Right lobe of liver (tissue), 4 donors: ENCODE data around the gene PILRA.
"Not testable (repeated sequence)": the region's sequence is repeated elsewhere in the genome, so short reads cannot be mapped to it uniquely, and the experiment has no call there.

Experiments
- POLR2A ChIP-seq: fragments of 450-650 bp; IDR thresholded peaks from one replicate; pipeline ENCODE4 v1.6.1; 2017; ENCODE audit warnings: antibody characterized with exemption, mild to moderate bottlenecking
- TF ChIP-seq, protein P1 (sequence below), 4 donors: fragments of 200-600 bp in 3 of 4; fragments of 450-650 bp in 1 of 4; IDR thresholded peaks; one replicate each; pipeline versions ENCODE4 v1.5.1 to v1.8.0; 2016 to 2022; ENCODE audit warnings: antibody characterized with exemption in 4 of 4, mild to moderate bottlenecking in 2 of 4
- donor health status: DM: no; HTN: no; CAD: no.
- donor health status: DM: no; HTN: no; CAD: no.
- donor health status: DM: no; HTN: yes; CAD: no.

DNA sequence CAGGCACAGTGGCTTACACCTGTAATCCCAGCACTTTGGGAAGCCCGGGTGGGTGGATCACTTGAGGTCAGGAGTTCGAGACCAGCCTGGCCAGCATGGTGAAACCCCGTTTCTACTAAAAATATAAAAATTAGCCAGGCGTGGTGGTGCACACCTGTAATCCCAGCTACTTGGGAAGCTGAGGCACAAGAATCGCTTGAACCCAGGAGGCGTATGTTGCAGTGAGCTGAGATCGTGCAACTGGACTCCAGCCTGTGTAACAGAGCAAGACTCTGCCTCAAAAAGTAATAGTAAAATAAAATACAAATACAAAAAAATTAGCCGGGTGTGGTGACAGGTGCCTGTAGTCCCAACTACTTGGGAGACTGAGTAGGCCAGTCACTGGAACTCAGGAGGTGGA lies 65.4 kb downstream of the PILRA start:
- TF ChIP-seq, protein P1, sequence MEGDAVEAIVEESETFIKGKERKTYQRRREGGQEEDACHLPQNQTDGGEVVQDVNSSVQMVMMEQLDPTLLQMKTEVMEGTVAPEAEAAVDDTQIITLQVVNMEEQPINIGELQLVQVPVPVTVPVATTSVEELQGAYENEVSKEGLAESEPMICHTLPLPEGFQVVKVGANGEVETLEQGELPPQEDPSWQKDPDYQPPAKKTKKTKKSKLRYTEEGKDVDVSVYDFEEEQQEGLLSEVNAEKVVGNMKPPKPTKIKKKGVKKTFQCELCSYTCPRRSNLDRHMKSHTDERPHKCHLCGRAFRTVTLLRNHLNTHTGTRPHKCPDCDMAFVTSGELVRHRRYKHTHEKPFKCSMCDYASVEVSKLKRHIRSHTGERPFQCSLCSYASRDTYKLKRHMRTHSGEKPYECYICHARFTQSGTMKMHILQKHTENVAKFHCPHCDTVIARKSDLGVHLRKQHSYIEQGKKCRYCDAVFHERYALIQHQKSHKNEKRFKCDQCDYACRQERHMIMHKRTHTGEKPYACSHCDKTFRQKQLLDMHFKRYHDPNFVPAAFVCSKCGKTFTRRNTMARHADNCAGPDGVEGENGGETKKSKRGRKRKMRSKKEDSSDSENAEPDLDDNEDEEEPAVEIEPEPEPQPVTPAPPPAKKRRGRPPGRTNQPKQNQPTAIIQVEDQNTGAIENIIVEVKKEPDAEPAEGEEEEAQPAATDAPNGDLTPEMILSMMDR (IDR thresholded peaks at IDR 0.05): not testable (repeated sequence)
- TF ChIP-seq POLR2A: not testable (repeated sequence)
